Body of pancreas (tissue), 4 donors: ENCODE results near the gene TNS4. TPM values are rescaled to one million over a fixed set of nuclear protein-coding genes. Genes with fewer than 3 reads are reported as not detected.

Experiments used
- ATAC-seq: fragments of 150-250 bp; one replicate; pipeline ENCODE4 v1.9.1; 2016
- DNase-seq, 4 donors: peaks; one replicate each; pipeline ENCODE4 v3.0.0-alpha.2; 2019
- H3K27ac ChIP-seq, 4 donors: fragments of 200-600 bp; sonication (generic); 1 replicate in 3 of 4; 2 replicates in 1 of 4; pipeline versions ENCODE4 v1.5.1 to v1.6.1; 2016 to 2019; ENCODE audit warnings: mild to moderate bottlenecking in 1 of 4, mixed read lengths in 1 of 4, moderate library complexity in 1 of 4
- H3K27me3 ChIP-seq, 2 donors: fragments of 200-600 bp; sonication (generic); one replicate each; pipeline ENCODE4 v1.6.0; 2016; ENCODE audit warnings: mild to moderate bottlenecking in 1 of 2
- H3K36me3 ChIP-seq, 2 donors: fragments of 200-600 bp; sonication (generic); replicated peaks in 1 of 2; 2 replicates each; pipeline ENCODE4 v1.5.1; 2016; ENCODE audit warnings: low read depth in 2 of 2; ENCODE audit not compliant: insufficient read depth in 1 of 2
- H3K4me1 ChIP-seq: fragments of 200-600 bp; sonication (generic); one replicate; pipeline ENCODE4 v1.6.0; 2016
- H3K4me3 ChIP-seq, 2 donors: fragments of 200-600 bp; sonication (generic); 1 replicate in 1 of 2; 2 replicates in 1 of 2; pipeline ENCODE4 v1.5.1; 2016 to 2019
- H3K9me3 ChIP-seq, 3 donors: fragments of 200-600 bp; sonication (generic); 1 replicate in 2 of 3; 2 replicates in 1 of 3; pipeline ENCODE4 v1.5.1; 2016
- POLR2A ChIP-seq, 3 donors: fragments of 450-650 bp; IDR thresholded peaks; one replicate each; pipeline ENCODE4 v1.6.1; 2016; ENCODE audit warnings: antibody characterized with exemption in 3 of 3, mild to moderate bottlenecking in 2 of 3
- WGBS, 2 donors: methylation state at CpG; one replicate each; pipeline ENCODE4 v1.1.5; 2017; 5-methylcytosine and 5-hydroxymethylcytosine counted together
- intact Hi-C: fragments of 100-400 bp; cut with DNase I; formaldehyde crosslinking; loops from one replicate; pipeline ENCODE4 v1.15.1; 2023
- total RNA-seq, 2 donors: library from RNA; depleted of rRNA; stranded (reverse); fragments of >200 nt; gene quantifications; one replicate each; pipeline ENCODE4 v1.1.0, GENCODE V29; 2016
- TF ChIP-seq, protein P1 (sequence below), 7 experiments: fragments of 450-650 bp in 4 of 7; fragments of 200-600 bp in 3 of 7; sonication (generic) in 3 of 7; IDR thresholded peaks; one replicate each; pipeline ENCODE4 v1.5.1; 2016 to 2019; ENCODE audit warnings: antibody characterized with exemption in 7 of 7

Gene TNS4
- total RNA-seq, 2 donors from 2014 or later: not detected

DNA sequence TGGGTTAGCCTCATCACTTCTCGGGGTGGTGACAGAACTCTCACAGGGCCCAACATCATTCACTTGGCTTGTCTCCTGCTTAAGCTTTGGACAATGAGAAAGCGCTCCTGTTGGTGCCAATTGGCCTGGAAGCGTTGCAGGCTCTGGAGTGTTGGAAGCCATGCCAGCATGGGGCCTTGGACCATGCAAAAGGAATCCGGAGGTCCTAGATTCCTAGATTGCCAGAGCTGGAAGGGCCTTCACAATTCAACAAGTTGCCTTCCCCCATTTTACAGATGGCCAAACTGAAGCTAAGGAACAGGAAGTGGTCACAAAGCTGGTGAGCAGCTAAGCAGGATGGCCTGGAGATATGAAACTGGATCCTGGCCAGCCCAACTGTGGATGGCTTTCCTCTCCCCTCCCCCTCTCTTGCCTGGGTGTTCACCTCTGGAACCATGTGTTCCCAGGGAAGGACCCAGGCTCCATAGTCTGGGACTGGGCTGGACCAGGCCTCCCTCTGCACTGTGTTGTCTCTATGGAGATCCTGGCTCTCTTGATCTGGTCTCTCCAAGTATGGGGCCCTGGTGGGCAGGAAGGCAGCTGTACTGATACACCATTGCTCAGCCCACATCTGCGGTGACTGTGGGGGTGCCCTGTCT, 64.2 kb downstream of the TNS4 start:
- ATAC-seq (no peak), DNase-seq (no peak)
- H3K9me3 ChIP-seq: no peaks in the 10 kb centered on the region
- TF ChIP-seq POLR2A (IDR thresholded peaks at IDR 0.05): no peak
- TF ChIP-seq, protein P1, sequence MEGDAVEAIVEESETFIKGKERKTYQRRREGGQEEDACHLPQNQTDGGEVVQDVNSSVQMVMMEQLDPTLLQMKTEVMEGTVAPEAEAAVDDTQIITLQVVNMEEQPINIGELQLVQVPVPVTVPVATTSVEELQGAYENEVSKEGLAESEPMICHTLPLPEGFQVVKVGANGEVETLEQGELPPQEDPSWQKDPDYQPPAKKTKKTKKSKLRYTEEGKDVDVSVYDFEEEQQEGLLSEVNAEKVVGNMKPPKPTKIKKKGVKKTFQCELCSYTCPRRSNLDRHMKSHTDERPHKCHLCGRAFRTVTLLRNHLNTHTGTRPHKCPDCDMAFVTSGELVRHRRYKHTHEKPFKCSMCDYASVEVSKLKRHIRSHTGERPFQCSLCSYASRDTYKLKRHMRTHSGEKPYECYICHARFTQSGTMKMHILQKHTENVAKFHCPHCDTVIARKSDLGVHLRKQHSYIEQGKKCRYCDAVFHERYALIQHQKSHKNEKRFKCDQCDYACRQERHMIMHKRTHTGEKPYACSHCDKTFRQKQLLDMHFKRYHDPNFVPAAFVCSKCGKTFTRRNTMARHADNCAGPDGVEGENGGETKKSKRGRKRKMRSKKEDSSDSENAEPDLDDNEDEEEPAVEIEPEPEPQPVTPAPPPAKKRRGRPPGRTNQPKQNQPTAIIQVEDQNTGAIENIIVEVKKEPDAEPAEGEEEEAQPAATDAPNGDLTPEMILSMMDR (IDR thresholded peaks at IDR 0.05): no peak
- intact Hi-C loops: loop anchor here (10.0 kb wide), 1 partner anchor 72 kb away; the partner anchor contains the start of gene GJD3
- 70 to 71% methylated on average over 4 of the region's 5 CpGs for WGBS, 2 donors
- no peak overlapping the region for H3K27ac ChIP-seq
- no peaks in the 10 kb centered on the region for H3K36me3 ChIP-seq
- H3K4me1 ChIP-seq: no peaks in the 10 kb centered on the region
- H3K27me3 ChIP-seq: no peaks in the 10 kb centered on the region
- H3K4me3 ChIP-seq: no peak overlapping the region

DNA sequence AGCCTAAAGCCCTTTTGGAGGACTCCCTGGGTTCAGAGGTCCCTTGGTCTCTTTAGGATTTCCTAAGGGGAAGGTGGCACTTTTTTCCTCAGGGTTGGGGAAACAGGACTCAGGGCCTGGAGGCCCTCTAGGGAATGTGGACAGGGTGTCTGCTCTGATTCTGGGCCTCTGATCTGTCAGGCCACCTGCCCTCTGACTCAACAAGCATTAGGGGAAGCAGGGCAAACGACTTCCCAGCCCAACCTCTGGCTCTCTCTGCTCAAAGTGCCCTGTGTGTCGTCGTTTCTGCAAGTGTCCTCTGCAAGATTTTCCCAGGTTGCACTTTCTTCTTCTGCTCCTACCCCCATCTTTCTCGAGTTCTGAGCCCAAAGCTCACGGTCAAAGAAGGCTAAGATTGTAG, 64.8 kb downstream of the TNS4 start:
- TF ChIP-seq POLR2A (IDR thresholded peaks at IDR 0.05): no peak
- TF ChIP-seq, protein P1 (IDR thresholded peaks at IDR 0.05): no peak
- H3K4me3 ChIP-seq: no peak overlapping the region
- no peaks in the 10 kb centered on the region for H3K4me1 ChIP-seq
- intact Hi-C loops: loop anchor here (10.0 kb wide), 1 partner anchor 72 kb away; the partner anchor contains the start of gene GJD3
- no peaks in the 10 kb centered on the region for H3K9me3 ChIP-seq
- 61 to 66% methylated on average over 5 of the region's 5 CpGs for WGBS, 2 donors
- DNase-seq: no peak
- no peak for ATAC-seq
- H3K27ac ChIP-seq: no peak overlapping the region
- no peaks in the 10 kb centered on the region for H3K27me3 ChIP-seq
- H3K36me3 ChIP-seq: no peaks in the 10 kb centered on the region

- no peak for DNase-seq
- Histone ChIP-seq H3K36me3 (no peaks in the 10 kb centered on the region), H3K27ac (no peak overlapping the region), H3K4me3 (no peak overlapping the region), H3K27me3 (no peaks in the 10 kb centered on the region), H3K4me1 (no peaks in the 10 kb centered on the region), H3K9me3 (no peaks in the 10 kb centered on the region)
- no peak for TF ChIP-seq POLR2A (IDR thresholded peaks at IDR 0.05)
- TF ChIP-seq, protein P1 (IDR thresholded peaks at IDR 0.05): peak in 4 of 7 experiments; percentile 13 to 32 (median 26)
- 84 to 91% methylated on average over 5 to 6 of the region's 6 CpGs for whole genome bisulfite sequencing, 2 donors
- intact Hi-C loops: loop anchor here (10.0 kb wide), 1 partner anchor 69 kb away; the partner anchor contains the start of gene GJD3
- no peak for ATAC-seq
Measured at GRCh38 chr17:40433551-40434415, 67.6 kb downstream of the TNS4 start.

- Histone ChIP-seq H3K27ac (no peak overlapping the region), H3K36me3 (no peaks in the 10 kb centered on the region), H3K4me3 (no peak overlapping the region), H3K9me3 (no peaks in the 10 kb centered on the region), H3K4me1 (no peaks in the 10 kb centered on the region), H3K27me3 (no peaks in the 10 kb centered on the region)
- 29 to 86% methylated on average over 2 of the region's 2 CpGs for WGBS, 2 donors
- intact Hi-C loops: loop anchor here (10.0 kb wide), 1 partner anchor 68 kb away; the partner anchor contains the start of gene GJD3
- TF ChIP-seq, protein P1 (IDR thresholded peaks at IDR 0.05): no peak
- no peak for TF ChIP-seq POLR2A (IDR thresholded peaks at IDR 0.05)
- peak in 2 of 4 donors; percentile 10 to 30 for DNase-seq
- ATAC-seq: no peak
Measured at GRCh38 chr17:40432864-40433528, 68.4 kb downstream of the TNS4 start.
